Activated CD4-positive, alpha-beta memory T cell treated with anti-CD3 and anti-CD28 coated beads, Interleukin-2, amount 10 ng/mL, durations not matched to agents 7 days and 5 days (primary cell): ENCODE data around the gene VPS54. TPM values are rescaled to one million over a fixed set of nuclear protein-coding genes. Genes with fewer than 3 reads are reported as not detected.

Experiments
- total RNA-seq, 2 experiments: library from RNA; stranded (reverse); gene quantifications; one replicate each; pipeline ENCODE4 v1.2.3, GENCODE V29; 2021

VPS54 gene
- total RNA-seq, 2 experiments from 2014 or later = 18.8 to 19.2 TPM

Other genes with a start within 250 kb of the VPS54 start
- 100 to 1,000 TPM; 180 TPM for gene UGP2, start 177.5 kb downstream of the VPS54 start, total RNA-seq
- 10 to 100 TPM; 44.9 to 45.0 TPM for gene PELI1, start 125.0 kb upstream of the VPS54 start, total RNA-seq